Measurements from ENCODE around the gene CLTB.

Gene CLTB

DNA sequence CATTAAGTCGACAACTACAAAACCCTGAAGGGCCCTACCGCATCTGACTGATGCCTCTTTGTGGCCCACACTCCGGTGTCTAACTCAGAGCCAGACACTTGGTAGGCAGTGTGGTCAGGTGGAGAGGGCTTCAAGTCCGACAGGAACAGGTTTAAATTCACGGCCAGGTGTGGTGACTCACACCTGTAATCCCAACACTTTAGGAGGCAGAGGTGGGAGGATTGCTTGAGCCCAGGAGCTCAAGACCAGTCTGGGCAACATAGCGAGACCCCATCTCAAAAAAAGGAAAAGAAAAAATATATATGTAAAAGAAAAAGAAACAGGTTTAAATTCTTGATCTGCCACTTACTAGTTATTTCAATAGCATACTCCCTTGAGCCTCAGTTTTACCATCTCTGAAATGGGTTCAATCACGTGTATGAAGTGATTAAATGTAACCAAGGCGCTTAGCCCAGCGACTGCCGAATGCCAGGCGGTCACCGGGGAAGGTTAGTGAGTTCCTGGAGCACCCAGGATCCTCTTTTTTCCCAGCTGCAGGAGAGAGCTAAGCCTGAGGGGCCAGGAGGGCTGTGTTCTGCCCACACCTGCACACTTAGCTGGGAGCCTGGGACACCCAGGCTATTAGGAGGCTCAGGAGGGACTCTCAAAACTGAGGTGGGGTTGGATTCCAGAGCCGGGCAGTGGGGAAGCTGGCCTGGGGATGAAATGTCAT is 943 bp downstream of the CLTB start:
- H3K27ac ChIP-seq = no peak overlapping the region
- in situ Hi-C loops (cut with HindIII; ENCODE audit: low pct_ligation_motif_present, low sequenced_read_pairs) = no loop called here
- TF ChIP-seq CTCF (IDR thresholded peaks at IDR 0.05; ENCODE audit: low read depth, low read length, missing control alignments) = no peak
- no peak for DNase-seq
- H3K27me3 ChIP-seq (replicated peaks) = no peaks in the 10 kb centered on the region
- peak overlapping the region; percentile 73 for H3K4me3 ChIP-seq (ENCODE audit: low read depth, low read length)
- H3K36me3 ChIP-seq (replicated peaks) = no peaks in the 10 kb centered on the region

GRCh38 chr5:176414704-176415103 is 1.6 kb downstream of the CLTB start:
- DNase-seq = no peak
- no peak for TF ChIP-seq CTCF (IDR thresholded peaks at IDR 0.05; ENCODE audit: low read depth, low read length, missing control alignments)
- no peak overlapping the region for H3K4me3 ChIP-seq (ENCODE audit: low read depth, low read length)
- H3K27me3 ChIP-seq (replicated peaks) = no peaks in the 10 kb centered on the region
- no peak overlapping the region for H3K27ac ChIP-seq
- H3K36me3 ChIP-seq (replicated peaks) = no peaks in the 10 kb centered on the region
- in situ Hi-C loops (cut with HindIII; ENCODE audit: low pct_ligation_motif_present, low sequenced_read_pairs) = no loop called here

DNA sequence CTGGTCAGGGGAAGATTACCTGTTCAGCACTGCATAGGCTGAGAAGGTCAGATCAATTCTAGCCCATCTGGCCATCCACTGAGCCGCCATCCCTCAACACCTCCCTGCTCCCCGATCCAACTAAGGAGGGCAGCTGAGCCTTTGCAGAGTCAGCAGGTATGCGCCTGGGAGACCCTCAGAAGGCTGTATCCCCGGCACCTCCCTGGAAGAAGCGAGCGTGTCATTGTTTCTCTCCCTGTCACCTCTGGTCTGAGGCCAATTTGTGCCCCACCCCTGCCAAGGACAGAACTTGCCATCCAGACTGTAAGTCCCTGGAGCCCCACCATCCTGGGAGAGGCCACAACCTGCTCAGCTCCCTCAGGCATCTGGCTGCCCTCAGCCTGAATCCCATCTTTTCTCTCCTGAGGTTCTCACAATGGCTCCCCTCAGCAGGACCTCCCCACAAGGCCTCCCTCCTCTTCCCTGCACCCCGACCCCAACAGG is 2.6 kb downstream of the CLTB start:
- Histone ChIP-seq H3K27ac (no peak overlapping the region), H3K27me3 (replicated peaks) (no peaks in the 10 kb centered on the region), H3K4me3 (ENCODE audit: low read depth, low read length) (no peak overlapping the region), H3K36me3 (replicated peaks) (no peaks in the 10 kb centered on the region)
- no peak for DNase-seq
- in situ Hi-C loops (cut with HindIII; ENCODE audit: low pct_ligation_motif_present, low sequenced_read_pairs) = no loop called here
- TF ChIP-seq CTCF (IDR thresholded peaks at IDR 0.05; ENCODE audit: low read depth, low read length, missing control alignments) = no peak

- no peaks in the 10 kb centered on the region for H3K27me3 ChIP-seq (replicated peaks)
- no peaks in the 10 kb centered on the region for H3K36me3 ChIP-seq (replicated peaks)
- in situ Hi-C loops (cut with HindIII; ENCODE audit: low pct_ligation_motif_present, low sequenced_read_pairs) = no loop called here
- no peak overlapping the region for H3K27ac ChIP-seq
- no peak overlapping the region for H3K4me3 ChIP-seq (ENCODE audit: low read depth, low read length)
- no peak for TF ChIP-seq CTCF (IDR thresholded peaks at IDR 0.05; ENCODE audit: low read depth, low read length, missing control alignments)
- DNase-seq = peak; percentile 32
Observed at GRCh38 chr5:176413255-176413565, 3.1 kb downstream of the CLTB start.

- no peak for TF ChIP-seq CTCF (IDR thresholded peaks at IDR 0.05; ENCODE audit: low read depth, low read length, missing control alignments)
- no peak for DNase-seq
- H3K36me3 ChIP-seq (replicated peaks) = no peaks in the 10 kb centered on the region
- no peak overlapping the region for H3K4me3 ChIP-seq (ENCODE audit: low read depth, low read length)
- in situ Hi-C loops (cut with HindIII; ENCODE audit: low pct_ligation_motif_present, low sequenced_read_pairs) = no loop called here
- H3K27me3 ChIP-seq (replicated peaks) = no peaks in the 10 kb centered on the region
- H3K27ac ChIP-seq = no peak overlapping the region
Observed at GRCh38 chr5:176412517-176413254, 3.7 kb downstream of the CLTB start.
